H1 (cell line): ENCODE data around the gene LRRC32. TPM values are rescaled to one million over a fixed set of nuclear protein-coding genes. Genes with fewer than 3 reads are reported as not detected.
A peak's percentile ranks its signal among the peaks of the same experiment; 100 is the strongest.

Source experiments
- CTCF ChIA-PET: fragments of 300-600 bp; sonication (Branson Sonifier 250); formaldehyde crosslinking; loops from one replicate; lab custom pipeline; 2021; ENCODE audit not compliant: partially characterized antibody; lab: Charles Lee
- POLR2A ChIA-PET: fragments of 300-600 bp; sonication (Branson Sonifier 250); formaldehyde crosslinking; loops from one replicate; lab custom pipeline; 2021; ENCODE audit warnings: inconsistent platforms; ENCODE audit not compliant: partially characterized antibody; lab: Charles Lee
- DNase-seq, 2 experiments: peaks; one replicate each; pipeline versions ENCODE4 v3.0.0 to v3.0.0-alpha.2; 2010 to 2022; ENCODE audit warnings: low spot score in 2 of 2, low read depth in 1 of 2, mixed read lengths in 1 of 2
- FAIRE-seq: peaks from 2 replicates; lab custom pipeline; 2011; peaks lifted over from hg19 to GRCh38; lab: Jason Lieb, UNC
- H2AFZ ChIP-seq: 2 replicates; pipeline ENCODE4 v1.8.1; 2012; ENCODE audit warnings: low read length, inconsistent platforms
- H2AK5ac ChIP-seq: 2 replicates; pipeline ENCODE4 v1.6.1; 2013; ENCODE audit warnings: low read depth, low read length
- H2BK120ac ChIP-seq: replicated peaks from 2 replicates; pipeline ENCODE3; 2013; ENCODE audit warnings: low read depth, low read length, inconsistent platforms
- H2BK12ac ChIP-seq: 2 replicates; pipeline ENCODE4 v1.6.1; 2013; ENCODE audit warnings: low read depth, low read length
- H2BK15ac ChIP-seq: 2 replicates; pipeline ENCODE4 v1.6.1; 2013; ENCODE audit warnings: low read length
- H2BK20ac ChIP-seq: 2 replicates; pipeline ENCODE4 v1.6.1; 2013; ENCODE audit warnings: low read length
- H2BK5ac ChIP-seq: 2 replicates; pipeline ENCODE4 v1.6.1; 2013; ENCODE audit warnings: low read depth, low read length
- H3K14ac ChIP-seq: 2 replicates; pipeline ENCODE4 v1.6.1; 2013; ENCODE audit warnings: inconsistent platforms; ENCODE audit not compliant: insufficient read length
- H3K18ac ChIP-seq: 2 replicates; pipeline ENCODE4 v1.6.1; 2013; ENCODE audit warnings: low read length; ENCODE audit errors: extremely low read depth
- H3K23ac ChIP-seq: 2 replicates; pipeline ENCODE4 v1.6.1; 2013; ENCODE audit warnings: inconsistent platforms; ENCODE audit not compliant: insufficient read length
- H3K23me2 ChIP-seq: 2 replicates; pipeline ENCODE4 v1.6.1; 2013; ENCODE audit warnings: low read depth, low read length
- H3K27ac ChIP-seq: 2 replicates; pipeline ENCODE4 v1.6.1; 2011; ENCODE audit warnings: low read depth, low read length, inconsistent platforms
- H3K27me3 ChIP-seq, 4 experiments: replicated peaks in 1 of 4; 1 replicate in 1 of 4; 2 replicates in 3 of 4; pipeline versions ENCODE4 v1.6.1 to v1.8.1; 2011 to 2013; ENCODE audit warnings: low read length in 3 of 4, mild to moderate bottlenecking in 3 of 4, inconsistent platforms in 2 of 4, mixed read lengths in 2 of 4, moderate library complexity in 1 of 4; ENCODE audit not compliant: control insufficient read depth in 3 of 4, insufficient read depth in 3 of 4; ENCODE audit errors: extremely low read depth in 1 of 4
- H3K36me3 ChIP-seq, 4 experiments: 2 replicates each; pipeline versions ENCODE4 v1.6.1 to v1.8.1; 2011 to 2013; ENCODE audit warnings: mild to moderate bottlenecking in 4 of 4, low read length in 3 of 4, moderate library complexity in 2 of 4, control low read depth in 1 of 4, inconsistent platforms in 1 of 4; ENCODE audit not compliant: insufficient read depth in 4 of 4, control insufficient read depth in 2 of 4
- H3K4ac ChIP-seq: replicated peaks from 2 replicates; pipeline ENCODE3; 2013; ENCODE audit warnings: low read length, low read depth, mixed read lengths, inconsistent platforms; ENCODE audit not compliant: insufficient read length
- H3K4me1 ChIP-seq, 4 experiments: replicated peaks in 1 of 4; 1 replicate in 1 of 4; 2 replicates in 3 of 4; pipeline versions ENCODE4 v1.6.1 to v1.8.1; 2011 to 2013; ENCODE audit warnings: low read length in 3 of 4, inconsistent platforms in 2 of 4, mixed read lengths in 1 of 4; ENCODE audit not compliant: insufficient read depth in 4 of 4, control insufficient read depth in 3 of 4
- H3K4me2 ChIP-seq, 2 experiments: 2 replicates each; pipeline versions ENCODE4 v1.6.1 to v1.8.1; 2011 to 2013; ENCODE audit warnings: low read depth in 2 of 2, low read length in 2 of 2, control low read depth in 1 of 2, inconsistent platforms in 1 of 2, mild to moderate bottlenecking in 1 of 2; ENCODE audit not compliant: insufficient read depth in 1 of 2
- H3K4me3 ChIP-seq, 4 experiments: fragments of 200-600, 300-600 bp in 1 of 4; sonication (generic), shearing (Covaris generic), sonication (Bioruptor Twin) in 1 of 4; 2 replicates each; pipeline versions ENCODE4 v1.5.1 to v1.8.1; 2011 to 2016; ENCODE audit warnings: low read length in 4 of 4, low read depth in 3 of 4, control low read depth in 2 of 4, inconsistent platforms in 2 of 4, mild to moderate bottlenecking in 2 of 4, mixed read lengths in 1 of 4, moderate library complexity in 1 of 4; ENCODE audit not compliant: insufficient read depth in 2 of 4; ENCODE audit errors: extremely low read depth in 1 of 4
- H3K56ac ChIP-seq: replicated peaks from 2 replicates; pipeline ENCODE3; 2013; ENCODE audit warnings: low read depth, mild to moderate bottlenecking, mixed read lengths, low read length, inconsistent platforms; ENCODE audit not compliant: insufficient read length
- H3K79me1 ChIP-seq: 2 replicates; pipeline ENCODE4 v1.6.1; 2013; ENCODE audit warnings: low read depth, low read length, control low read depth
- H3K79me2 ChIP-seq, 2 experiments: 2 replicates each; pipeline versions ENCODE4 v1.6.1 to v1.8.1; 2012 to 2013; ENCODE audit warnings: low read length in 2 of 2, mild to moderate bottlenecking in 2 of 2, inconsistent platforms in 1 of 2; ENCODE audit not compliant: insufficient read depth in 2 of 2, control insufficient read depth in 1 of 2
- H3K9ac ChIP-seq, 4 experiments: replicated peaks in 1 of 4; 1 replicate in 1 of 4; 2 replicates in 3 of 4; pipeline versions ENCODE4 v1.6.1 to v1.8.1; 2011 to 2013; ENCODE audit warnings: low read depth in 3 of 4, low read length in 3 of 4, control low read depth in 2 of 4, mild to moderate bottlenecking in 2 of 4, moderate library complexity in 2 of 4, inconsistent platforms in 1 of 4; ENCODE audit errors: extremely low read depth in 1 of 4
- H3K9me3 ChIP-seq, 2 experiments: 2 replicates each; pipeline versions ENCODE4 v1.6.1 to v1.8.1; 2012 to 2013; ENCODE audit warnings: mild to moderate bottlenecking in 2 of 2, moderate library complexity in 2 of 2, control low read depth in 1 of 2, inconsistent platforms in 1 of 2, low read depth in 1 of 2, low read length in 1 of 2, mixed read lengths in 1 of 2; ENCODE audit not compliant: insufficient read depth in 2 of 2
- H4K20me1 ChIP-seq, 2 experiments: replicated peaks in 1 of 2; 2 replicates each; pipeline versions ENCODE3 to v1.8.1; 2011 to 2013; ENCODE audit warnings: inconsistent platforms in 2 of 2, low read length in 2 of 2, mild to moderate bottlenecking in 1 of 2; ENCODE audit not compliant: insufficient read depth in 2 of 2, control insufficient read depth in 1 of 2
- H4K5ac ChIP-seq: 2 replicates; pipeline ENCODE4 v1.6.1; 2013; ENCODE audit warnings: low read length, low read depth, mixed read lengths, inconsistent platforms; ENCODE audit not compliant: insufficient read length
- H4K8ac ChIP-seq: 2 replicates; pipeline ENCODE4 v1.8.0; 2013; ENCODE audit warnings: mild to moderate bottlenecking, moderate library complexity, low read length, inconsistent platforms; ENCODE audit not compliant: insufficient read depth; ENCODE audit errors: extremely low read depth
- H4K91ac ChIP-seq: replicated peaks from 2 replicates; pipeline ENCODE3; 2013; ENCODE audit warnings: low read length, mixed read lengths, inconsistent platforms; ENCODE audit not compliant: insufficient read length
- CHD1 ChIP-seq: IDR thresholded peaks from 2 replicates; pipeline ENCODE4 v1.6.1; 2012; ENCODE audit warnings: low read depth, low read length, improper control_type of control experiment
- CHD2 ChIP-seq: IDR thresholded peaks from 2 replicates; pipeline ENCODE4 v1.6.1; 2012; ENCODE audit warnings: low read length, improper control_type of control experiment
- E2F6 ChIP-seq: IDR thresholded peaks from 2 replicates; pipeline ENCODE4 v1.6.1; 2012; ENCODE audit warnings: inconsistent platforms
- POLR2A ChIP-seq, 2 experiments: IDR thresholded peaks; 1 replicate in 1 of 2; 2 replicates in 1 of 2; pipeline ENCODE4 v1.6.1; 2011; ENCODE audit warnings: low read depth in 2 of 2, low read length in 2 of 2, mild to moderate bottlenecking in 2 of 2; ENCODE audit errors: control extremely low read depth in 1 of 2
- WGBS, 2 experiments: shearing (Covaris generic) in 1 of 2; methylation state at CpG; one replicate each; pipeline versions ENCODE4 v1.1.6 to v1.1.7; 2013 to 2015; ENCODE audit warnings: low lambda C conversion rate in 2 of 2, mixed read lengths in 2 of 2, inconsistent platforms in 1 of 2, low coverage in 1 of 2, missing lambda C conversion rate in 1 of 2; ENCODE audit not compliant: insufficient replicate concordance in 2 of 2, insufficient coverage in 1 of 2, insufficient read length in 1 of 2; ENCODE audit errors: extremely low coverage in 1 of 2, missing lambda C conversion rate in 1 of 2; 5-methylcytosine and 5-hydroxymethylcytosine counted together
- polyA plus RNA-seq, 7 experiments: library from polyadenylated mRNA; depleted of rRNA in 3 of 7; stranded (reverse) in 5 of 7; unstranded in 2 of 7; fragments of >200 nt in 5 of 7; fragments of 200-250 nt in 2 of 7; gene quantifications; 1 replicate in 5 of 7; 2 replicates in 1 of 7; 4 replicates in 1 of 7; pipeline versions ENCODE4 v1.2.1 to v1.2.3, GENCODE V29; 2011 to 2013; ENCODE audit warnings: missing spikeins in 2 of 7, mixed read lengths in 2 of 7
- total RNA-seq: library from RNA; stranded (reverse); fragmentation: NEBNext Ultra II Directional; extraction: Animal tissue kit (Norgen Biotek cat#: 25700); gene quantifications from 2 replicates; pipeline ENCODE4 v1.2.1, GENCODE V29; 2021

The LRRC32 gene
- total and polyA plus RNA-seq, 2 of the 8 experiments (the other 6 are each of a cell fraction or from before 2014, with no cell fraction given): 0.99 to 1.9 TPM

DNA sequence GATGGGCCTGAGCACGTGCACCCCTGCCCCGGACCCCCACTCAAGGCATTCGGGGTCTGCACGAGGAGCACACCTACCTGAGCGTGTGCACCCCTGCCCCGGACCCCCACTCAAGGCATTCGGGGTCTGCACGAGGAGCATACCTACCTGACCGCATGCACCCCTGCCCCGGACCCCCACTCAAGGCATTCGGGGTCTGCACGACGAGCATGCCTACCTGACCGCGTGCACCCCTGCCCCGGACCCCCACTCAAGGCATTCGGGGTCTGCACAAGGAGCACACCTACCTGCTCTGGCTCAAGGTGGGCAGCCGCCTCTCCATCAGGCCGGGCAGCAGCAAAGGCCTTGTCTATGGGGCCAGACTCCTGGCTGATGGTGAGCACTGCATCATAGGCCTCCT lies 48.7 kb upstream of the LRRC32 start:
- Histone ChIP-seq H2BK15ac (no peak overlapping the region), H2AFZ (no peak overlapping the region), H3K79me2 (no peaks in the 10 kb centered on the region), H3K4me2 (no peak overlapping the region), H2BK120ac (no peak overlapping the region), H4K91ac (no peak overlapping the region), H3K79me1 (no peaks in the 10 kb centered on the region), H3K36me3 (no peaks in the 10 kb centered on the region), H3K4me3 (no peak overlapping the region), H3K27ac (no peak overlapping the region), H2BK5ac (no peak overlapping the region), H3K23ac (no peak overlapping the region), H3K18ac (no peak overlapping the region), H4K20me1 (no peaks in the 10 kb centered on the region), H3K14ac (no peak overlapping the region), H3K4me1 (peaks cover 0 to 2% (median 0%) of the 10 kb centered on the region in 4 experiments; a peak in 1 of 7 replicates), H2BK20ac (no peak overlapping the region), H3K56ac (no peak overlapping the region), H3K27me3 (no peaks in the 10 kb centered on the region; a peak in 2 of 7 replicates), H3K23me2 (no peaks in the 10 kb centered on the region), H2BK12ac (no peak overlapping the region), H3K4ac (no peak overlapping the region), H4K8ac (peak overlapping the region; percentile 69), H2AK5ac (no peak overlapping the region), H3K9me3 (no peaks in the 10 kb centered on the region), H4K5ac (no peak overlapping the region), H3K9ac (no peak overlapping the region)
- ChIA-PET CTCF (no interaction called here), POLR2A (no interaction called here)
- no peak for DNase-seq
- whole genome bisulfite sequencing, 2 experiments: 82% methylated on average over 12 of the region's 19 CpGs; no CpG with 5 or more reads in 1 of the 2 experiments
- FAIRE-seq: no peak
- TF ChIP-seq CHD2: no peak
- TF ChIP-seq CHD1: no peak
- no peak for TF ChIP-seq E2F6
- no peak for TF ChIP-seq POLR2A (IDR thresholded peaks at IDR 0.05; ENCODE audit: control extremely low read depth in 1 of 2, low read depth in 2 of 2, low read length in 2 of 2)
